RWPE2 (cell line): ENCODE measurements around the gene TIA1.
"Not testable (repeated sequence)": the region's sequence is repeated elsewhere in the genome, so short reads cannot be mapped to it uniquely, and the experiment has no call there.

Experiments
- ATAC-seq: fragments of 200-7000 bp; cut with Tn5 transposase; 3 replicates; pipeline ENCODE4 v1.9.1; 2021; ENCODE audit warnings: low read depth
- DNase-seq: peaks from one replicate; pipeline ENCODE4 v3.0.0-alpha.2; 2020; ENCODE audit warnings: low spot score
- H3K27ac ChIP-seq: fragments of 450-650 bp; 2 replicates; pipeline ENCODE4 v1.5.1; 2017; ENCODE audit warnings: mild to moderate bottlenecking; ENCODE audit not compliant: poor library complexity, severe bottlenecking
- H3K27me3 ChIP-seq: fragments of 250-450 bp; sonication (Bioruptor Pico); 2 replicates; pipeline ENCODE4 v1.5.1; 2021; ENCODE audit warnings: mild to moderate bottlenecking, moderate library complexity; ENCODE audit not compliant: insufficient read depth, poor library complexity, severe bottlenecking
- H3K36me3 ChIP-seq: fragments of 250-450 bp; sonication (Bioruptor Pico); 2 replicates; pipeline ENCODE4 v1.5.1; 2020; ENCODE audit warnings: low read depth, mild to moderate bottlenecking, moderate library complexity
- H3K4me1 ChIP-seq: fragments of 250-450 bp; sonication (Bioruptor Pico); 2 replicates; pipeline ENCODE4 v1.5.1; 2021; ENCODE audit warnings: mild to moderate bottlenecking, moderate library complexity; ENCODE audit not compliant: insufficient read depth, poor library complexity, severe bottlenecking
- H3K4me3 ChIP-seq: fragments of 250-450 bp; sonication (Bioruptor Pico); 2 replicates; pipeline ENCODE4 v1.5.1; 2021; ENCODE audit warnings: mild to moderate bottlenecking, moderate library complexity; ENCODE audit not compliant: severe bottlenecking
- H3K9me3 ChIP-seq: fragments of 250-450 bp; sonication (Bioruptor Pico); 2 replicates; pipeline ENCODE4 v1.5.1; 2021; ENCODE audit warnings: mild to moderate bottlenecking, moderate library complexity; ENCODE audit not compliant: severe bottlenecking
- CTCF ChIP-seq: fragments of 450-650 bp; IDR thresholded peaks from one replicate; pipeline ENCODE4 v1.5.1; 2017; ENCODE audit warnings: mild to moderate bottlenecking, moderate library complexity; ENCODE audit not compliant: poor library complexity, severe bottlenecking

TIA1 gene

GRCh38 chr2:70242552-70242951 is 5.9 kb downstream of the TIA1 start:
- DNase-seq: no peak
- no peak for TF ChIP-seq CTCF
- Histone ChIP-seq H3K9me3 (no peaks in the 10 kb centered on the region), H3K36me3 (peaks cover 47% of the 10 kb centered on the region), H3K4me3 (no peak overlapping the region), H3K27ac (no peak overlapping the region), H3K27me3 (no peaks in the 10 kb centered on the region), H3K4me1 (peaks cover 7% of the 10 kb centered on the region)
- ATAC-seq: no peak

- Histone ChIP-seq H3K27ac (peak overlapping the region; percentile 36), H3K4me3 (no peak overlapping the region), H3K27me3 (no peaks in the 10 kb centered on the region), H3K4me1 (peaks cover 7% of the 10 kb centered on the region), H3K36me3 (peaks cover 48% of the 10 kb centered on the region), H3K9me3 (no peaks in the 10 kb centered on the region)
- DNase-seq (no peak), ATAC-seq (peak; percentile 42; the same call in 1 of the 3 replicates)
- no peak for TF ChIP-seq CTCF
These were observed 7.1 kb downstream of the TIA1 start for GRCh38 chr2:70241340-70241739.

GRCh38 chr2:70240599-70240998 is 7.8 kb downstream of the TIA1 start:
- Histone ChIP-seq H3K9me3 (no peaks in the 10 kb centered on the region), H3K4me1 (peaks cover 3% of the 10 kb centered on the region), H3K27me3 (no peaks in the 10 kb centered on the region), H3K36me3 (peaks cover 48% of the 10 kb centered on the region), H3K4me3 (no peak overlapping the region), H3K27ac (peak overlapping the region; percentile 36)
- no peak for TF ChIP-seq CTCF
- no peak for DNase-seq
- no peak for ATAC-seq

GRCh38 chr2:70233926-70234325 is 14.5 kb downstream of the TIA1 start:
- Histone ChIP-seq H3K36me3 (peaks cover 74% of the 10 kb centered on the region), H3K4me3 (no peak overlapping the region), H3K27ac (no peak overlapping the region), H3K27me3 (no peaks in the 10 kb centered on the region), H3K4me1 (peaks cover 3% of the 10 kb centered on the region), H3K9me3 (no peaks in the 10 kb centered on the region)
- TF ChIP-seq CTCF: no peak
- DNase-seq: no peak
- ATAC-seq: no peak

- H3K27me3 ChIP-seq: no peaks in the 10 kb centered on the region
- H3K4me1 ChIP-seq: no peaks in the 10 kb centered on the region
- H3K9me3 ChIP-seq: no peaks in the 10 kb centered on the region
- peaks cover 98% of the 10 kb centered on the region for H3K36me3 ChIP-seq
- DNase-seq (no peak), ATAC-seq (no peak)
- TF ChIP-seq CTCF: no peak
- no peak overlapping the region for H3K27ac ChIP-seq
- no peak overlapping the region for H3K4me3 ChIP-seq
These were observed 21.6 kb downstream of the TIA1 start for GRCh38 chr2:70226781-70227180.

GRCh38 chr2:70223305-70223704 is 25.1 kb downstream of the TIA1 start:
- not testable (repeated sequence) for ATAC-seq, DNase-seq, H3K4me1 ChIP-seq, H3K4me3 ChIP-seq, H3K27ac ChIP-seq, H3K9me3 ChIP-seq, H3K27me3 ChIP-seq
- H3K36me3 ChIP-seq: peaks cover 94% of the 10 kb centered on the region
